Gastroesophageal sphincter (tissue), 3 donors: ENCODE results near the gene CDK8.

Experiments
- EP300 ChIP-seq: sonication (generic); formaldehyde crosslinking; IDR thresholded peaks from one replicate; pipeline ENCODE4 v1.6.1; 2017; ENCODE audit warnings: antibody characterized with exemption, mild to moderate bottlenecking
- POLR2A ChIP-seq, 2 donors: fragments of 450-650 bp; IDR thresholded peaks; one replicate each; pipeline ENCODE4 v1.6.1; 2017; ENCODE audit warnings: antibody characterized with exemption in 2 of 2, mild to moderate bottlenecking in 2 of 2, moderate library complexity in 1 of 2
- TF ChIP-seq, protein P1 (sequence below), 4 experiments: fragments of 200-600 bp in 2 of 4; fragments of 450-650 bp in 2 of 4; sonication (generic) in 1 of 4; IDR thresholded peaks; one replicate each; pipeline ENCODE4 v1.5.1; 2017 to 2019; ENCODE audit warnings: antibody characterized with exemption in 4 of 4, mild to moderate bottlenecking in 2 of 4, moderate library complexity in 2 of 4

DNA sequence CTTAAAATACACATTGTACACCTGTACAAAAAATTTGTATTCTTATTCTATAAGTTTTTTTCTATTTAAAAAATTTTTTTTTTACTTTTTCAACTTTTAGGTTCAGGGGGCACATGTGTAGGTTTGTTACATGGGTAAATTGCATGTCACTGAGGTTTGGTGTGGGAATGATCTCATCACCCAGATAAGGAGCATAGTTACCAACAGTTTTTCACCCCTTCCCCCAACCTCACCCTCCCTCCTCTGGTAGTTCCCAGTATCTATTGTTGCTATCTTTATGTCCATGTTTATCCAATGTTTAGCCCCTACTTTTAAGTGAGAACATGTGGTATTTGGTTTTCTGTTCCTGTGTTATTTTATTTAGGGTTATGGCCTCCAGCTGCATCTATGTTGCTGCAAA, 89.9 kb downstream of the CDK8 start:
- TF ChIP-seq, protein P1, sequence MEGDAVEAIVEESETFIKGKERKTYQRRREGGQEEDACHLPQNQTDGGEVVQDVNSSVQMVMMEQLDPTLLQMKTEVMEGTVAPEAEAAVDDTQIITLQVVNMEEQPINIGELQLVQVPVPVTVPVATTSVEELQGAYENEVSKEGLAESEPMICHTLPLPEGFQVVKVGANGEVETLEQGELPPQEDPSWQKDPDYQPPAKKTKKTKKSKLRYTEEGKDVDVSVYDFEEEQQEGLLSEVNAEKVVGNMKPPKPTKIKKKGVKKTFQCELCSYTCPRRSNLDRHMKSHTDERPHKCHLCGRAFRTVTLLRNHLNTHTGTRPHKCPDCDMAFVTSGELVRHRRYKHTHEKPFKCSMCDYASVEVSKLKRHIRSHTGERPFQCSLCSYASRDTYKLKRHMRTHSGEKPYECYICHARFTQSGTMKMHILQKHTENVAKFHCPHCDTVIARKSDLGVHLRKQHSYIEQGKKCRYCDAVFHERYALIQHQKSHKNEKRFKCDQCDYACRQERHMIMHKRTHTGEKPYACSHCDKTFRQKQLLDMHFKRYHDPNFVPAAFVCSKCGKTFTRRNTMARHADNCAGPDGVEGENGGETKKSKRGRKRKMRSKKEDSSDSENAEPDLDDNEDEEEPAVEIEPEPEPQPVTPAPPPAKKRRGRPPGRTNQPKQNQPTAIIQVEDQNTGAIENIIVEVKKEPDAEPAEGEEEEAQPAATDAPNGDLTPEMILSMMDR (IDR thresholded peaks at IDR 0.05), result no peak
- TF ChIP-seq POLR2A (IDR thresholded peaks at IDR 0.05) (no peak), EP300 (no peak)
